PC-9 (cell line): ENCODE data around the gene EHD4.

ENCODE experiments used
- EZH2 ChIP-seq: fragments of 200-600 bp; sonication (generic); IDR thresholded peaks from 2 replicates; pipeline ENCODE4 v1.8.0; 2017; ENCODE audit warnings: antibody characterized with exemption, low read depth
- TF ChIP-seq, protein P1 (sequence below): fragments of 200-600 bp; sonication (generic); conservative IDR thresholded peaks from 2 replicates; pipeline ENCODE4 v1.6.1; 2017; ENCODE audit warnings: mixed run types, antibody characterized with exemption, mild to moderate bottlenecking, moderate library complexity

DNA sequence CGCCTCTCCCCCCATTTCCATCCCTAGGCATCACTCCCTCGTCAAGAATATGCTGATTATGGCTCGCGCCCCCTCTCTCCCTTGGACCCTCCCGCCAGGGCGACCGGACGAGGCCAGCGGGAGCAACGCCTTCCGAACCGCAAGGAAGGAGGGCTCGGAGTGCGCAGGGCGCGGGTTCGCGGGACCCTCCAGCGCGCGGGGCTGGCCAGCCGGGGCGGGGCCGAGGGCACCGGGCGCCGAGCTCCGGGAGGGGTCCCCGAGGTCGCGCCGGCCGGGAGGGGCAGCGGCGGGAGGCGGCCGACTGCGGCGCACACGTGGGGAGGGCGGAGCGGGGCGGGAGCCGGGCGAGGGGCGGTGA is 483 bp downstream of the EHD4 start:
- no peak for TF ChIP-seq EZH2
- TF ChIP-seq, protein P1, sequence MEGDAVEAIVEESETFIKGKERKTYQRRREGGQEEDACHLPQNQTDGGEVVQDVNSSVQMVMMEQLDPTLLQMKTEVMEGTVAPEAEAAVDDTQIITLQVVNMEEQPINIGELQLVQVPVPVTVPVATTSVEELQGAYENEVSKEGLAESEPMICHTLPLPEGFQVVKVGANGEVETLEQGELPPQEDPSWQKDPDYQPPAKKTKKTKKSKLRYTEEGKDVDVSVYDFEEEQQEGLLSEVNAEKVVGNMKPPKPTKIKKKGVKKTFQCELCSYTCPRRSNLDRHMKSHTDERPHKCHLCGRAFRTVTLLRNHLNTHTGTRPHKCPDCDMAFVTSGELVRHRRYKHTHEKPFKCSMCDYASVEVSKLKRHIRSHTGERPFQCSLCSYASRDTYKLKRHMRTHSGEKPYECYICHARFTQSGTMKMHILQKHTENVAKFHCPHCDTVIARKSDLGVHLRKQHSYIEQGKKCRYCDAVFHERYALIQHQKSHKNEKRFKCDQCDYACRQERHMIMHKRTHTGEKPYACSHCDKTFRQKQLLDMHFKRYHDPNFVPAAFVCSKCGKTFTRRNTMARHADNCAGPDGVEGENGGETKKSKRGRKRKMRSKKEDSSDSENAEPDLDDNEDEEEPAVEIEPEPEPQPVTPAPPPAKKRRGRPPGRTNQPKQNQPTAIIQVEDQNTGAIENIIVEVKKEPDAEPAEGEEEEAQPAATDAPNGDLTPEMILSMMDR = no peak
